ENCODE results near the gene CYP21A2. TPM values are rescaled to one million over a fixed set of nuclear protein-coding genes. Genes with fewer than 3 reads are reported as not detected.

Gene CYP21A2
- total and polyA plus RNA-seq, 8 donors, result 0.23 to 1.6 (median 0.80) TPM

- H3K4me1 ChIP-seq, result no peaks in the 10 kb centered on the region
- ATAC-seq (no peak), DNase-seq (peak in 1 of 4 donors; percentile 60)
- no peak overlapping the region for H3K4me3 ChIP-seq
- H3K9me3 ChIP-seq, result no peaks in the 10 kb centered on the region
- TF ChIP-seq, protein P1, sequence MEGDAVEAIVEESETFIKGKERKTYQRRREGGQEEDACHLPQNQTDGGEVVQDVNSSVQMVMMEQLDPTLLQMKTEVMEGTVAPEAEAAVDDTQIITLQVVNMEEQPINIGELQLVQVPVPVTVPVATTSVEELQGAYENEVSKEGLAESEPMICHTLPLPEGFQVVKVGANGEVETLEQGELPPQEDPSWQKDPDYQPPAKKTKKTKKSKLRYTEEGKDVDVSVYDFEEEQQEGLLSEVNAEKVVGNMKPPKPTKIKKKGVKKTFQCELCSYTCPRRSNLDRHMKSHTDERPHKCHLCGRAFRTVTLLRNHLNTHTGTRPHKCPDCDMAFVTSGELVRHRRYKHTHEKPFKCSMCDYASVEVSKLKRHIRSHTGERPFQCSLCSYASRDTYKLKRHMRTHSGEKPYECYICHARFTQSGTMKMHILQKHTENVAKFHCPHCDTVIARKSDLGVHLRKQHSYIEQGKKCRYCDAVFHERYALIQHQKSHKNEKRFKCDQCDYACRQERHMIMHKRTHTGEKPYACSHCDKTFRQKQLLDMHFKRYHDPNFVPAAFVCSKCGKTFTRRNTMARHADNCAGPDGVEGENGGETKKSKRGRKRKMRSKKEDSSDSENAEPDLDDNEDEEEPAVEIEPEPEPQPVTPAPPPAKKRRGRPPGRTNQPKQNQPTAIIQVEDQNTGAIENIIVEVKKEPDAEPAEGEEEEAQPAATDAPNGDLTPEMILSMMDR (IDR thresholded peaks at IDR 0.05), result no peak
- H3K27me3 ChIP-seq, result no peaks in the 10 kb centered on the region
- intact Hi-C loops (cut with DNase I), result no loop called here
- H3K36me3 ChIP-seq, result peaks cover 0 to 25% of the 10 kb centered on the region in 2 donors
- no peak overlapping the region for H3K27ac ChIP-seq
Measured at GRCh38 chr6:32069878-32070515, 31.8 kb downstream of the CYP21A2 start.

DNA sequence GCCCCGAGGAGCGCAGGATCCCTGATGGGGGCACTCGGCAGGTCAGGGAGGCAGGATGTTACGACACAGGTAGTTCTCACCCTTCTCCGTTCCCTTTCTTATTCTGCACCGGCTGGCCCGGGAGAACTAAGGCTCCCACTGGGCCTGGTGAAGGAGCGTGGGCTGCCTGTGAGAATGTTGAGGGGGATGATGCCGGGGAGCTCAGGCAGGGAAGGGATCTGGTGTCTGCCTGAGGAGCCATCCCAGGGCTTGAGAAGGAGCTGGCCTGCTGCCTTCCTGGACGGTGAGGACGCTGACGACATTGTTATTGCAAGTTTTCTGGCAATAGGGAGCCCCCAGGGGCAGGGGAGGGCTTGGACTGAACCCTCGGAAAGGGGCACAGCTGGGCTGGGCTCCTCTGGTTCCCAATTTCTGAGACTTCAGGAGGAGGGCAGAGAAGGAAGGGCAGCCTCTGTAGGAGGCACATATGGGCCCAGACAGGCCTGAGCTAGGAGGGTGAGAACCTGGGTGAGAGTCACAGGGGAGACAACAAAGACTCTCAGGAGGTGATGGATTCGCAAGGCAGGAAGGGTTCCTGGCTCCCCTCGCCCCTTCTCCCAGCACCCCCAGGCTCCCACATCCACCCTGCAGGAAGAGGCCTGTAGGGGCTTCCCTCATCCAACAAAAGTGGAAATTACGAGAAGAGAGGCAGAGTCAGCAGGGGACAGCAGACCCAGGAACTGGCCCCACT, 32.8 kb downstream of the CYP21A2 start:
- Histone ChIP-seq H3K27me3 (no peaks in the 10 kb centered on the region), H3K27ac (no peak overlapping the region), H3K36me3 (peaks cover 0 to 23% of the 10 kb centered on the region in 2 donors), H3K4me3 (no peak overlapping the region), H3K9me3 (no peaks in the 10 kb centered on the region), H3K4me1 (no peaks in the 10 kb centered on the region)
- intact Hi-C loops (cut with DNase I), result no loop called here
- ATAC-seq (no peak), DNase-seq (peak in 1 of 4 donors; percentile 41)
- TF ChIP-seq, protein P1 (IDR thresholded peaks at IDR 0.05), result no peak

- no peak overlapping the region for H3K27ac ChIP-seq
Measured at GRCh38 chr6:32073101-32073500, 34.9 kb downstream of the CYP21A2 start.

GRCh38 chr6:32073613-32074012, 35.4 kb downstream of the CYP21A2 start:
- H3K4me1 ChIP-seq, result no peaks in the 10 kb centered on the region
- no peaks in the 10 kb centered on the region for H3K9me3 ChIP-seq
- H3K4me3 ChIP-seq, result no peak overlapping the region
- H3K36me3 ChIP-seq, result peaks cover 0 to 20% of the 10 kb centered on the region in 2 donors
- H3K27ac ChIP-seq, result no peak overlapping the region
- H3K27me3 ChIP-seq, result no peaks in the 10 kb centered on the region
- ATAC-seq, result no peak
- TF ChIP-seq, protein P1 (IDR thresholded peaks at IDR 0.05), result no peak
- intact Hi-C loops (cut with DNase I), result no loop called here
- DNase-seq, result peak in 1 of 4 donors; percentile 64

More at GRCh38 chr6:32073101-32073500, 34.9 kb downstream of the CYP21A2 start:
- no peaks in the 10 kb centered on the region for H3K4me1 ChIP-seq
- H3K27me3 ChIP-seq, result no peaks in the 10 kb centered on the region
- H3K9me3 ChIP-seq, result no peaks in the 10 kb centered on the region
- TF ChIP-seq, protein P1 (IDR thresholded peaks at IDR 0.05), result no peak
- DNase-seq (no peak), ATAC-seq (no peak)
- intact Hi-C loops (cut with DNase I), result no loop called here
- H3K36me3 ChIP-seq, result peaks cover 0 to 22% of the 10 kb centered on the region in 2 donors
- H3K4me3 ChIP-seq, result no peak overlapping the region

- no peaks in the 10 kb centered on the region for H3K4me1 ChIP-seq
- no peak overlapping the region for H3K27ac ChIP-seq
- H3K9me3 ChIP-seq, result no peaks in the 10 kb centered on the region
- no peak for DNase-seq
- H3K4me3 ChIP-seq, result no peak overlapping the region
- no peak for ATAC-seq
- intact Hi-C loops (cut with DNase I), result no loop called here
- peaks cover 0 to 15% of the 10 kb centered on the region in 2 donors for H3K36me3 ChIP-seq
- H3K27me3 ChIP-seq, result no peaks in the 10 kb centered on the region
- TF ChIP-seq, protein P1 (IDR thresholded peaks at IDR 0.05), result no peak
Measured at GRCh38 chr6:32074996-32075532, 36.8 kb downstream of the CYP21A2 start.
